Mesodermal cell (in vitro differentiated cells): Measurements from ENCODE around the gene IGLL5.

Experiments used
- H3K27ac ChIP-seq: 2 replicates; pipeline ENCODE4 v1.7.0; 2013; ENCODE audit warnings: mild to moderate bottlenecking, low read depth, low read length, moderate library complexity; ENCODE audit not compliant: severe bottlenecking
- H3K36me3 ChIP-seq: 2 replicates; pipeline ENCODE4 v1.7.1; 2013; ENCODE audit warnings: mild to moderate bottlenecking, low read length, moderate library complexity; ENCODE audit not compliant: control insufficient read depth, insufficient read depth
- H3K4me1 ChIP-seq: one replicate; pipeline ENCODE4 v1.7.1; 2013; ENCODE audit warnings: mild to moderate bottlenecking, low read length; ENCODE audit not compliant: insufficient read depth, control insufficient read depth, poor library complexity, severe bottlenecking
- H3K4me3 ChIP-seq: 2 replicates; pipeline ENCODE4 v1.7.0; 2013; ENCODE audit warnings: low read length, control low read depth, mild to moderate bottlenecking; ENCODE audit not compliant: insufficient read depth, poor library complexity, severe bottlenecking; ENCODE audit errors: extremely low read depth
- H3K9me3 ChIP-seq: 2 replicates; pipeline ENCODE4 v1.7.1; 2013; ENCODE audit warnings: mild to moderate bottlenecking, low read length, moderate library complexity; ENCODE audit not compliant: control insufficient read depth
- WGBS, 2 experiments: methylation state at CpG; one replicate each; pipeline ENCODE4 v1.1.5; 2013; ENCODE audit warnings: missing lambda C conversion rate in 2 of 2; ENCODE audit not compliant: insufficient coverage in 2 of 2; 5-methylcytosine and 5-hydroxymethylcytosine counted together

The IGLL5 gene

GRCh38 chr22:22933100-22933806 lies 45.6 kb downstream of the IGLL5 start:
- Histone ChIP-seq H3K27ac (no peak overlapping the region), H3K36me3 (no peaks in the 10 kb centered on the region), H3K9me3 (no peaks in the 10 kb centered on the region), H3K4me3 (no peak overlapping the region), H3K4me1 (peaks cover 12% of the 10 kb centered on the region)
- 88 to 96% methylated on average over 4 to 6 of the region's 8 CpGs for WGBS, 2 experiments

GRCh38 chr22:22933807-22934542 lies 46.4 kb downstream of the IGLL5 start:
- Histone ChIP-seq H3K4me1 (peaks cover 5% of the 10 kb centered on the region), H3K27ac (no peak overlapping the region), H3K4me3 (no peak overlapping the region), H3K9me3 (no peaks in the 10 kb centered on the region), H3K36me3 (no peaks in the 10 kb centered on the region)
- WGBS, 2 experiments = 84 to 89% methylated on average over 9 to 10 of the region's 10 CpGs

- Histone ChIP-seq H3K4me1 (peaks cover 4% of the 10 kb centered on the region), H3K4me3 (no peak overlapping the region), H3K9me3 (no peaks in the 10 kb centered on the region), H3K36me3 (no peaks in the 10 kb centered on the region), H3K27ac (no peak overlapping the region)
- WGBS, 2 experiments = 63 to 100% methylated on average over 3 to 6 of the region's 11 CpGs
Observed at GRCh38 chr22:22934543-22935055, 47.0 kb downstream of the IGLL5 start.

GRCh38 chr22:22935056-22935545 lies 47.5 kb downstream of the IGLL5 start:
- H3K27ac ChIP-seq = no peak overlapping the region
- 77 to 100% methylated on average over 2 of the region's 3 CpGs for WGBS, 2 experiments

GRCh38 chr22:22935546-22936157 lies 48.0 kb downstream of the IGLL5 start:
- Histone ChIP-seq H3K36me3 (no peaks in the 10 kb centered on the region), H3K9me3 (no peaks in the 10 kb centered on the region), H3K4me3 (no peak overlapping the region), H3K4me1 (peaks cover 4% of the 10 kb centered on the region), H3K27ac (no peak overlapping the region)
- WGBS, 2 experiments = 86 to 91% methylated on average over 3 of the region's 4 CpGs

More at GRCh38 chr22:22935056-22935545, 47.5 kb downstream of the IGLL5 start:
- Histone ChIP-seq H3K4me3 (no peak overlapping the region), H3K9me3 (no peaks in the 10 kb centered on the region), H3K36me3 (no peaks in the 10 kb centered on the region), H3K4me1 (peaks cover 4% of the 10 kb centered on the region)

- WGBS, 2 experiments = 87 to 91% methylated on average over 6 to 10 of the region's 15 CpGs
- peaks cover 4% of the 10 kb centered on the region for H3K4me1 ChIP-seq
- no peaks in the 10 kb centered on the region for H3K36me3 ChIP-seq
- no peak overlapping the region for H3K4me3 ChIP-seq
- no peaks in the 10 kb centered on the region for H3K9me3 ChIP-seq
- no peak overlapping the region for H3K27ac ChIP-seq
Observed at GRCh38 chr22:22936180-22936914, 48.7 kb downstream of the IGLL5 start.

- Histone ChIP-seq H3K9me3 (no peaks in the 10 kb centered on the region), H3K4me3 (no peak overlapping the region), H3K4me1 (peaks cover 4% of the 10 kb centered on the region), H3K36me3 (no peaks in the 10 kb centered on the region), H3K27ac (no peak overlapping the region)
- WGBS, 2 experiments = 40 to 86% methylated on average over 1 to 4 of the region's 6 CpGs
Observed at GRCh38 chr22:22936915-22937656, 49.5 kb downstream of the IGLL5 start.

GRCh38 chr22:22937894-22938480 lies 50.4 kb downstream of the IGLL5 start:
- Histone ChIP-seq H3K4me1 (peaks cover 4% of the 10 kb centered on the region), H3K4me3 (no peak overlapping the region), H3K9me3 (no peaks in the 10 kb centered on the region), H3K27ac (no peak overlapping the region), H3K36me3 (no peaks in the 10 kb centered on the region)
- WGBS, 2 experiments = 84 to 92% methylated on average over 2 of the region's 3 CpGs

GRCh38 chr22:22938672-22939587 lies 51.3 kb downstream of the IGLL5 start:
- no peak overlapping the region for H3K27ac ChIP-seq
- H3K4me3 ChIP-seq = no peak overlapping the region
- H3K36me3 ChIP-seq = no peaks in the 10 kb centered on the region
- WGBS, 2 experiments = 71 to 83% methylated on average over 6 to 8 of the region's 8 CpGs
- H3K9me3 ChIP-seq = no peaks in the 10 kb centered on the region
- peaks cover 4% of the 10 kb centered on the region for H3K4me1 ChIP-seq
